ENCODE data around the gene EXOC8. TPM values are rescaled to one million over a fixed set of nuclear protein-coding genes. Genes with fewer than 3 reads are reported as not detected.

The EXOC8 gene
- total and polyA plus RNA-seq, 9 donors = 5.2 to 15.5 (median 13.5) TPM

- Histone ChIP-seq H3K4me3 (no peak overlapping the region), H3K9me3 (no peaks in the 10 kb centered on the region), H3K27ac (no peak overlapping the region), H3K36me3 (no peaks in the 10 kb centered on the region), H3K27me3 (no peaks in the 10 kb centered on the region), H3K4me1 (ENCODE audit: insufficient read depth) (no peaks in the 10 kb centered on the region)
- 82 to 90% (median 87%) methylated on average over 4 of the region's 4 CpGs for WGBS, 3 donors
- TF ChIP-seq POLR2A (IDR thresholded peaks at IDR 0.05) (no peak), CTCF (IDR thresholded peaks at IDR 0.05) (no peak), EP300 (IDR thresholded peaks at IDR 0.05) (no peak)
- intact Hi-C loops (cut with DNase I) = no loop called here
- no peak for DNase-seq
Measured at GRCh38 chr1:231374394-231374793, 36.7 kb upstream of the EXOC8 start.

GRCh38 chr1:231372501-231372900, 34.8 kb upstream of the EXOC8 start:
- DNase-seq = no peak
- no peaks in the 10 kb centered on the region for H3K27me3 ChIP-seq
- intact Hi-C loops (cut with DNase I) = no loop called here
- H3K27ac ChIP-seq = no peak overlapping the region
- no peaks in the 10 kb centered on the region for H3K36me3 ChIP-seq
- H3K9me3 ChIP-seq = no peaks in the 10 kb centered on the region
- H3K4me1 ChIP-seq (ENCODE audit: insufficient read depth) = no peaks in the 10 kb centered on the region
- TF ChIP-seq EP300 (IDR thresholded peaks at IDR 0.05) = no peak
- TF ChIP-seq CTCF (IDR thresholded peaks at IDR 0.05) = no peak
- TF ChIP-seq POLR2A (IDR thresholded peaks at IDR 0.05) = no peak
- no peak overlapping the region for H3K4me3 ChIP-seq

- Histone ChIP-seq H3K36me3 (no peaks in the 10 kb centered on the region), H3K4me1 (ENCODE audit: insufficient read depth) (no peaks in the 10 kb centered on the region), H3K27me3 (no peaks in the 10 kb centered on the region), H3K4me3 (no peak overlapping the region), H3K27ac (no peak overlapping the region), H3K9me3 (no peaks in the 10 kb centered on the region)
- intact Hi-C loops (cut with DNase I) = no loop called here
- DNase-seq = no peak
- WGBS, 3 donors = 67 to 81% (median 69%) methylated on average over 3 of the region's 3 CpGs
- no peak for TF ChIP-seq POLR2A (IDR thresholded peaks at IDR 0.05)
- TF ChIP-seq EP300 (IDR thresholded peaks at IDR 0.05) = no peak
- TF ChIP-seq CTCF (IDR thresholded peaks at IDR 0.05) = no peak
Measured at GRCh38 chr1:231369282-231369681, 31.6 kb upstream of the EXOC8 start.

DNA sequence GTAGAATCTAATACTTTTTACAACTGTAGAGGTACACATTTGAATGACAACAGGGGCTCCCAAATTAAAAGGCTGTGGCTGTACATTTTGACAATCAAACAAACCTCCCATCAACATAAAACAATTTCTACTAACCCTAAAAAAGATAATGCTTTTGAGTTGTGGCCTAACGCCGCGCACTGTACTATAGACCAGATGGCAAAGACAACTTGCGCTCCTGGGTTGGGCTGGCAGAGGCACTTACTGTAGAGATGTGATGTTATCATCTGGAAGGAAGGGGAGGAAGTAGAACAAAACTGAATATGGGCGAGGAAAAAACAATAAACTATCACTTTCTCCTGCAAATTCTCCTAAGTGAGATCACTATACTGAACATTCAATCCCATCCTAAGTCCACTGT, 26.5 kb upstream of the EXOC8 start:
- Histone ChIP-seq H3K27me3 (no peaks in the 10 kb centered on the region), H3K36me3 (no peaks in the 10 kb centered on the region), H3K27ac (no peak overlapping the region), H3K4me3 (no peak overlapping the region), H3K4me1 (ENCODE audit: insufficient read depth) (no peaks in the 10 kb centered on the region), H3K9me3 (no peaks in the 10 kb centered on the region)
- no peak for DNase-seq
- intact Hi-C loops (cut with DNase I) = loop anchor here in 1 of 4 donors (5.0 kb wide), 1 partner anchor 223 kb away; no protein-coding TSS in a partner anchor
- TF ChIP-seq CTCF (IDR thresholded peaks at IDR 0.05) (no peak), EP300 (IDR thresholded peaks at IDR 0.05) (no peak), POLR2A (IDR thresholded peaks at IDR 0.05) (no peak)
- WGBS, 3 donors = 94 to 95% (median 94%) methylated on average over 5 of the region's 5 CpGs
